ENCODE results near the gene IER5L.

DNA sequence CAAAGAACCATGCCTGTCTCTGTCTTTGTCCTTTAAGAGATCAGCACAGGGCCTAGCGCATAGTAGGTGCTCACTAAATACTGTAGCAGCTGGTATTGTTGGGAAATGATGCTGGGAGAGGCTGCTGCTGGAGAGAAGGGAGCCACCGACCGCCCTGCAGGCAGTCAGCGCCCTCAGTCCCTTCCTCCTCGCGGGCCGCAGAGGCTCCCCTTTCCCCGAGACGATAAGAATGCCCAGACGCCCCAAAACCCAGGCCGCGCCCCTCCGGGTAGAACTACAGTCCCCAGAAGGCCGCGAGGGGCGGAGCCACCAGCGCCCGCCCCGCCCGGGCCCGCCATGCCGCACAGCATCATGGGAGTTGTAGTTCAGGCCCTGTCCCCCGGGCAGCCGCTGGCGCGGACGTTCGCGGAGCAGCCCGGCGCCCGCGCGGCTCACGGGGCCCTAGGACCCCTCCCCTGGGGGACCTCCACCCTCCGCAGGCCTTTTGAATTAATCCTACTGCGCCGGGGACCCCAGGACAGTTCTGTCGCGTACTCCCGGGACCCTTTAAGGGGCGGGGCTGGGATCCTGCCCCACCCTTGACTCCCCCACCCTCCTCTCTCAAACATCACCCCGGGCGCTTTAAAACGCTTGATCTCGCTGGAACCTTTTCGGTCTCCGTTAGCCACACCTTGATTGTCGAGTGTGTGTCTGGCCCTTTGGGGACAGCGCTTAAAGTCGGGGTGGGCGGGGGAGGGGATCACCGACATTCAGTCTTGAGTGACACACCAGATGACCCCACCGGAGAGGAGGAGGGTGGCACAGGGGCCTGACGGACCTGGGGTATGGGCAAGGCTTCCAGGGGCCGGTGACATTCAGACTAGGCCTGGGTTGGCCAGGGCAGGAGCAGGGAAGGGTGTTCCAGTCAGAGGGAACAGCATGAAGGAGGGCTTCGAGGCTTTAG is 24.8 kb upstream of the IER5L start:
- TF ChIP-seq, protein P1, sequence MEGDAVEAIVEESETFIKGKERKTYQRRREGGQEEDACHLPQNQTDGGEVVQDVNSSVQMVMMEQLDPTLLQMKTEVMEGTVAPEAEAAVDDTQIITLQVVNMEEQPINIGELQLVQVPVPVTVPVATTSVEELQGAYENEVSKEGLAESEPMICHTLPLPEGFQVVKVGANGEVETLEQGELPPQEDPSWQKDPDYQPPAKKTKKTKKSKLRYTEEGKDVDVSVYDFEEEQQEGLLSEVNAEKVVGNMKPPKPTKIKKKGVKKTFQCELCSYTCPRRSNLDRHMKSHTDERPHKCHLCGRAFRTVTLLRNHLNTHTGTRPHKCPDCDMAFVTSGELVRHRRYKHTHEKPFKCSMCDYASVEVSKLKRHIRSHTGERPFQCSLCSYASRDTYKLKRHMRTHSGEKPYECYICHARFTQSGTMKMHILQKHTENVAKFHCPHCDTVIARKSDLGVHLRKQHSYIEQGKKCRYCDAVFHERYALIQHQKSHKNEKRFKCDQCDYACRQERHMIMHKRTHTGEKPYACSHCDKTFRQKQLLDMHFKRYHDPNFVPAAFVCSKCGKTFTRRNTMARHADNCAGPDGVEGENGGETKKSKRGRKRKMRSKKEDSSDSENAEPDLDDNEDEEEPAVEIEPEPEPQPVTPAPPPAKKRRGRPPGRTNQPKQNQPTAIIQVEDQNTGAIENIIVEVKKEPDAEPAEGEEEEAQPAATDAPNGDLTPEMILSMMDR (IDR thresholded peaks at IDR 0.05; ENCODE audit: low read depth, low read length, missing input control): no peak
- TF ChIP-seq, protein P2, sequence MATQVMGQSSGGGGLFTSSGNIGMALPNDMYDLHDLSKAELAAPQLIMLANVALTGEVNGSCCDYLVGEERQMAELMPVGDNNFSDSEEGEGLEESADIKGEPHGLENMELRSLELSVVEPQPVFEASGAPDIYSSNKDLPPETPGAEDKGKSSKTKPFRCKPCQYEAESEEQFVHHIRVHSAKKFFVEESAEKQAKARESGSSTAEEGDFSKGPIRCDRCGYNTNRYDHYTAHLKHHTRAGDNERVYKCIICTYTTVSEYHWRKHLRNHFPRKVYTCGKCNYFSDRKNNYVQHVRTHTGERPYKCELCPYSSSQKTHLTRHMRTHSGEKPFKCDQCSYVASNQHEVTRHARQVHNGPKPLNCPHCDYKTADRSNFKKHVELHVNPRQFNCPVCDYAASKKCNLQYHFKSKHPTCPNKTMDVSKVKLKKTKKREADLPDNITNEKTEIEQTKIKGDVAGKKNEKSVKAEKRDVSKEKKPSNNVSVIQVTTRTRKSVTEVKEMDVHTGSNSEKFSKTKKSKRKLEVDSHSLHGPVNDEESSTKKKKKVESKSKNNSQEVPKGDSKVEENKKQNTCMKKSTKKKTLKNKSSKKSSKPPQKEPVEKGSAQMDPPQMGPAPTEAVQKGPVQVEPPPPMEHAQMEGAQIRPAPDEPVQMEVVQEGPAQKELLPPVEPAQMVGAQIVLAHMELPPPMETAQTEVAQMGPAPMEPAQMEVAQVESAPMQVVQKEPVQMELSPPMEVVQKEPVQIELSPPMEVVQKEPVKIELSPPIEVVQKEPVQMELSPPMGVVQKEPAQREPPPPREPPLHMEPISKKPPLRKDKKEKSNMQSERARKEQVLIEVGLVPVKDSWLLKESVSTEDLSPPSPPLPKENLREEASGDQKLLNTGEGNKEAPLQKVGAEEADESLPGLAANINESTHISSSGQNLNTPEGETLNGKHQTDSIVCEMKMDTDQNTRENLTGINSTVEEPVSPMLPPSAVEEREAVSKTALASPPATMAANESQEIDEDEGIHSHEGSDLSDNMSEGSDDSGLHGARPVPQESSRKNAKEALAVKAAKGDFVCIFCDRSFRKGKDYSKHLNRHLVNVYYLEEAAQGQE (IDR thresholded peaks at IDR 0.05): no peak
- peak in 1 of 2 donors; percentile 3 for TF ChIP-seq RAD21 (IDR thresholded peaks at IDR 0.05)
- no peak for TF ChIP-seq HNF4A (conservative IDR thresholded peaks at IDR 0.05)
- TF ChIP-seq HNF4G (IDR thresholded peaks at IDR 0.05): no peak
- no peak for TF ChIP-seq FOXA1 (IDR thresholded peaks at IDR 0.05)
- TF ChIP-seq, protein P3, sequence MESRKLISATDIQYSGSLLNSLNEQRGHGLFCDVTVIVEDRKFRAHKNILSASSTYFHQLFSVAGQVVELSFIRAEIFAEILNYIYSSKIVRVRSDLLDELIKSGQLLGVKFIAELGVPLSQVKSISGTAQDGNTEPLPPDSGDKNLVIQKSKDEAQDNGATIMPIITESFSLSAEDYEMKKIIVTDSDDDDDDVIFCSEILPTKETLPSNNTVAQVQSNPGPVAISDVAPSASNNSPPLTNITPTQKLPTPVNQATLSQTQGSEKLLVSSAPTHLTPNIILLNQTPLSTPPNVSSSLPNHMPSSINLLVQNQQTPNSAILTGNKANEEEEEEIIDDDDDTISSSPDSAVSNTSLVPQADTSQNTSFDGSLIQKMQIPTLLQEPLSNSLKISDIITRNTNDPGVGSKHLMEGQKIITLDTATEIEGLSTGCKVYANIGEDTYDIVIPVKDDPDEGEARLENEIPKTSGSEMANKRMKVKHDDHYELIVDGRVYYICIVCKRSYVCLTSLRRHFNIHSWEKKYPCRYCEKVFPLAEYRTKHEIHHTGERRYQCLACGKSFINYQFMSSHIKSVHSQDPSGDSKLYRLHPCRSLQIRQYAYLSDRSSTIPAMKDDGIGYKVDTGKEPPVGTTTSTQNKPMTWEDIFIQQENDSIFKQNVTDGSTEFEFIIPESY (IDR thresholded peaks at IDR 0.05): no peak
- TF ChIP-seq TAF1 (conservative IDR thresholded peaks at IDR 0.05): no peak
- TF ChIP-seq, protein P4, sequence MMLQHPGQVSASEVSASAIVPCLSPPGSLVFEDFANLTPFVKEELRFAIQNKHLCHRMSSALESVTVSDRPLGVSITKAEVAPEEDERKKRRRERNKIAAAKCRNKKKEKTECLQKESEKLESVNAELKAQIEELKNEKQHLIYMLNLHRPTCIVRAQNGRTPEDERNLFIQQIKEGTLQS (IDR thresholded peaks at IDR 0.05): no peak
- TF ChIP-seq EGR1 (IDR thresholded peaks at IDR 0.05; ENCODE audit: low read depth in 2 of 2): no peak
- TF ChIP-seq RXRA (IDR thresholded peaks at IDR 0.05): no peak
- no peak for TF ChIP-seq NR2F2 (IDR thresholded peaks at IDR 0.05)

Data from liver (tissue), 3 donors.